GM10847 (cell line): Measurements from ENCODE around the gene CRYGN.

ENCODE experiments used
- POLR2A ChIP-seq: IDR thresholded peaks from 2 replicates; pipeline ENCODE4 v1.6.1; 2011; ENCODE audit not compliant: insufficient read length; ENCODE audit errors: extremely low read depth

CRYGN gene

DNA sequence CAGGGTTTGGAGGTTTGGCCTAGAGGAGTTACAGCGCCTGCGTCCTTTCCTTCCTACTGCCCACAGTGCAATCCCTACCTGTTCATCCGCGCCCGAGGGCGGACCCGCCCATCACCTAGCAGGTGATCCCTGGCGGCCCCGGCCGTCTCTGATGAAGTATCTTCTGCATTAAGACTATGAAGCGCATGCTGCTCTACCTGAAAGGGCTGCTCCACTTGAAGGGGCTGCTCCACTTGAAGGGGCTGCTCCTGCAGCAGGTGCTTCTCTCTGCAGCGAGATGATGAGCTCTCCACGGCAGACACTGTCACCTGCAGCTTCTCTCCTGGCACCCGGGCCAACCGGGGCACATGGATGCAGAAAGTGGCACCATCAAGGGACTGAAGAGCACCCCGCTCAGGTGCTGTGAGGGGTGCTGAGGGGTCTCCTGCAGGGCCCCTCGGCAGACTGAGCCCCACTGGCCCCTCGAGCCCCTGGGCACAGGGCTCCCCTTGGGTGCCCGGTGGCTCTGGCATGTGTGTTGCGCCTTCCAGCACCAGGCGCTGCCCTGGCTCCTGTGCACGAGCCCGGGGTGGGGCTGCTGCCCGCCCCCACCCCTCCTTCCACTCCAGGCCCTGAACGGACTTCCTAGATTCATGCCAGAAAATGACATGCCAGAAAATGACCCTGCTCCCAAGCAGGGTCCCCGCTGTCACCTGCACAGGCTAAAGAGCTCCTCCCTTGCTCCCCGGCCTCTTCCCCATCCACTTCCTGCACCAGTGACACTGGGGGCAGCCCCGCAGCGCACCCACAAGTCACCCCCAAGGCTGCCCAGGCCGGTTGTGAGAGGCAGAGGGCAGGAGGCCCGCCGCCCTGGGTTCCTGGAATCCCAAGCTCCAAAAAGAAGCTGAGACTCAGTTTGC lies 59.5 kb downstream of the CRYGN start:
- no peak for TF ChIP-seq POLR2A

DNA sequence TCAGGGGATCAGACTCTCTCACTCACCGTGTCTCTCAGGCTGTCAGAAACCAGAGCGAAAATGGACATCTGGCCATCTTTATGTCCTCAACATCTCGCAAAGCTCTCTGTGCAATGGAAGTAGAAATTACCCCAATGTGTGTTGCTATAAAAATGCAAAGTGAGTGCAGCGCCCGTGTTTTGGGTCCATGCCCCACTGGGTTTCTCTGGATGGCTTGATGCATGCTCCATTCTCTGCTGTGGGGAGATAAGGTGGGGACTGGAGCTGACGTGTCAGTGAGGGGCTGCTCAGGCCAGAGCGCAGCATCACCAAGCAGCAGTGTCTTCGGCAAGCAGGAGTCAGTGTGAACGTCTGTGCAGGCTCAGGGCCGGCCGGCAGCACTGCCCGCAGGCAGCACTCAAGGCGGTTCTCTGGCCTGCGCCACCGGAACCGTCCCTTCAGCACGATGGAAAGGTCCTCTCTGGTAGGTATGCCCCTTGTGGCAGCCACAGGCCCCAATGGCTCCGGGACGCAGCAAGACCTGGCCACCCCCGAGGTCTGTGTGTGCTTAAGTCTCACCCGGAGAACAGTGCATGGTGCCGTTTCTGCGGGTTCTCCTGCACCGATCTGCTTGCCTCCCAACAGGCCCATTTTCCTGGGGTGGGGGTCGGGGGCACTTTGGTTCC lies 60.3 kb downstream of the CRYGN start:
- TF ChIP-seq POLR2A: no peak

DNA sequence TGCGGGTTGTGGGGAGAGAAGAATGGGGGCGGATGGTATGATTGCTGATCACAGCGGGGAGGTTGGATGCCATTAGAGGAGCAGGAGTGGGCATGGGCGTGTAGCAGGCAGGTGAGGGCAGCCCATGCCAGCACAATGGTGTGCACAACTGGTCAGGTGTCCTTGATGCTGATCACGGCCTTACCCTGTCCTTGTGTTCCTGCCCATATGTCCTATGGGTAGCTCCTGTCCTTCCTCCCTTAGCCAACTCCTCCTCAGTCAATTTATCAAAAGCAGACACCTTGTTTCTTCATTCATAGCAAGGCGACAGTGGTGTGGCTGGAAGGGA lies 60.8 kb downstream of the CRYGN start:
- TF ChIP-seq POLR2A: no peak
